IMR-90 (cell line): ENCODE results near the gene SH3BP5.

Source experiments
- CEBPB ChIP-seq: IDR thresholded peaks from 2 replicates; pipeline ENCODE4 v1.6.1; 2012; ENCODE audit warnings: low read depth, low read length, improper control_type of control experiment
- FOS ChIP-seq: fragments of 150-350 bp; IDR thresholded peaks from 2 replicates; pipeline ENCODE4 v1.6.1; 2016; ENCODE audit warnings: low read depth, low read length
- MAZ ChIP-seq: IDR thresholded peaks from 2 replicates; pipeline ENCODE4 v1.6.1; 2012; ENCODE audit warnings: low read depth, mild to moderate bottlenecking, low read length, improper control_type of control experiment, moderate library complexity, borderline replicate concordance
- MXI1 ChIP-seq: IDR thresholded peaks from 2 replicates; pipeline ENCODE4 v1.6.1; 2012; ENCODE audit warnings: low read depth, mild to moderate bottlenecking, low read length, moderate library complexity, borderline replicate concordance
- POLR2A ChIP-seq: IDR thresholded peaks from 2 replicates; pipeline ENCODE4 v1.6.1; 2012; ENCODE audit warnings: mild to moderate bottlenecking, low read depth, low read length
- RAD21 ChIP-seq: IDR thresholded peaks from 2 replicates; pipeline ENCODE4 v1.6.1; 2012; ENCODE audit warnings: low read length, improper control_type of control experiment
- RCOR1 ChIP-seq: IDR thresholded peaks from 2 replicates; pipeline ENCODE4 v1.6.1; 2012; ENCODE audit warnings: mild to moderate bottlenecking, low read length, improper control_type of control experiment; ENCODE audit not compliant: insufficient replicate concordance
- RFX5 ChIP-seq: IDR thresholded peaks from 2 replicates; pipeline ENCODE4 v1.8.0; 2012; ENCODE audit warnings: low read depth, mild to moderate bottlenecking, low read length, moderate library complexity
- SMC3 ChIP-seq: fragments of 150-350 bp; IDR thresholded peaks from 2 replicates; pipeline ENCODE4 v1.6.1; 2016; ENCODE audit warnings: low read depth, mild to moderate bottlenecking, antibody characterized with exemption, low read length, moderate library complexity
- TF ChIP-seq, protein P1 (sequence below): conservative IDR thresholded peaks from 2 replicates; pipeline ENCODE4 v1.5.1; 2012; ENCODE audit warnings: mild to moderate bottlenecking, low read depth, low read length, improper control_type of control experiment
- TF ChIP-seq, protein P2 (sequence below): fragments of 150-350 bp; IDR thresholded peaks from 2 replicates; pipeline ENCODE4 v1.6.1; 2017; ENCODE audit warnings: mild to moderate bottlenecking, antibody characterized with exemption, low read length, low read depth
- TF ChIP-seq, protein P3 (sequence below): fragments of 150-350 bp; IDR thresholded peaks from 2 replicates; pipeline ENCODE4 v1.6.1; 2016; ENCODE audit warnings: low read depth, mild to moderate bottlenecking, low read length, moderate library complexity, borderline replicate concordance

DNA sequence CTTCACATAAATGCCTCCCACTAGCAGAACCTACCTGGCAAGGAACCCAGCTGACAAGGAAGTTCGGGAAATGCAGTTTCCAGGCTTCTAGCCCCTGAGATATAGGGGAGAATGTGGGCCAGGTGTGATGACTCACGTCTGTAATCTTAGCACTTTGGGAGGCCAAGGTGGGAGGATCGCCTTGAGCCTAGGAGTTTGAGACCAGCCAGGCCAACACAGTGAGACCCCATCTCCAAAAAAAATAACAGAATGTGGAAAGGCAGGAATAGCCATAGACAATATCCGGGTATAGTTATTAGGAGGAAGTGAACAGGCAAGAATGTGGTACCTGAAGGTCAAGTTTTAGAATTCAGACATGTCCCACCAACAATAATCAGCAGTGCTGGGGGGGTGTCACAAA is 40.5 kb upstream of the SH3BP5 start:
- TF ChIP-seq, protein P1, sequence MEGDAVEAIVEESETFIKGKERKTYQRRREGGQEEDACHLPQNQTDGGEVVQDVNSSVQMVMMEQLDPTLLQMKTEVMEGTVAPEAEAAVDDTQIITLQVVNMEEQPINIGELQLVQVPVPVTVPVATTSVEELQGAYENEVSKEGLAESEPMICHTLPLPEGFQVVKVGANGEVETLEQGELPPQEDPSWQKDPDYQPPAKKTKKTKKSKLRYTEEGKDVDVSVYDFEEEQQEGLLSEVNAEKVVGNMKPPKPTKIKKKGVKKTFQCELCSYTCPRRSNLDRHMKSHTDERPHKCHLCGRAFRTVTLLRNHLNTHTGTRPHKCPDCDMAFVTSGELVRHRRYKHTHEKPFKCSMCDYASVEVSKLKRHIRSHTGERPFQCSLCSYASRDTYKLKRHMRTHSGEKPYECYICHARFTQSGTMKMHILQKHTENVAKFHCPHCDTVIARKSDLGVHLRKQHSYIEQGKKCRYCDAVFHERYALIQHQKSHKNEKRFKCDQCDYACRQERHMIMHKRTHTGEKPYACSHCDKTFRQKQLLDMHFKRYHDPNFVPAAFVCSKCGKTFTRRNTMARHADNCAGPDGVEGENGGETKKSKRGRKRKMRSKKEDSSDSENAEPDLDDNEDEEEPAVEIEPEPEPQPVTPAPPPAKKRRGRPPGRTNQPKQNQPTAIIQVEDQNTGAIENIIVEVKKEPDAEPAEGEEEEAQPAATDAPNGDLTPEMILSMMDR: no peak
- TF ChIP-seq FOS (no peak), MXI1 (no peak), RCOR1 (no peak), RAD21 (no peak), POLR2A (no peak), SMC3 (no peak), MAZ (no peak), CEBPB (no peak), RFX5 (no peak)
- TF ChIP-seq, protein P2, sequence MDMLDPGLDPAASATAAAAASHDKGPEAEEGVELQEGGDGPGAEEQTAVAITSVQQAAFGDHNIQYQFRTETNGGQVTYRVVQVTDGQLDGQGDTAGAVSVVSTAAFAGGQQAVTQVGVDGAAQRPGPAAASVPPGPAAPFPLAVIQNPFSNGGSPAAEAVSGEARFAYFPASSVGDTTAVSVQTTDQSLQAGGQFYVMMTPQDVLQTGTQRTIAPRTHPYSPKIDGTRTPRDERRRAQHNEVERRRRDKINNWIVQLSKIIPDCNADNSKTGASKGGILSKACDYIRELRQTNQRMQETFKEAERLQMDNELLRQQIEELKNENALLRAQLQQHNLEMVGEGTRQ: no peak
- TF ChIP-seq, protein P3, sequence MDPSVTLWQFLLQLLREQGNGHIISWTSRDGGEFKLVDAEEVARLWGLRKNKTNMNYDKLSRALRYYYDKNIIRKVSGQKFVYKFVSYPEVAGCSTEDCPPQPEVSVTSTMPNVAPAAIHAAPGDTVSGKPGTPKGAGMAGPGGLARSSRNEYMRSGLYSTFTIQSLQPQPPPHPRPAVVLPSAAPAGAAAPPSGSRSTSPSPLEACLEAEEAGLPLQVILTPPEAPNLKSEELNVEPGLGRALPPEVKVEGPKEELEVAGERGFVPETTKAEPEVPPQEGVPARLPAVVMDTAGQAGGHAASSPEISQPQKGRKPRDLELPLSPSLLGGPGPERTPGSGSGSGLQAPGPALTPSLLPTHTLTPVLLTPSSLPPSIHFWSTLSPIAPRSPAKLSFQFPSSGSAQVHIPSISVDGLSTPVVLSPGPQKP: no peak
